Activated CD8-positive, alpha-beta memory T cell treated with anti-CD3 and anti-CD28 coated beads, Interleukin-2, amount 50 U/mL, for 24 hours (primary cell): ENCODE results near the gene CALN1.
"Not testable (repeated sequence)": the region's sequence is repeated elsewhere in the genome, so short reads cannot be mapped to it uniquely, and the experiment has no call there.

Experiments
- DNase-seq: peaks from one replicate; pipeline ENCODE4 v3.0.0-alpha.2; 2020; ENCODE audit errors: extremely low read depth

The CALN1 gene

DNA sequence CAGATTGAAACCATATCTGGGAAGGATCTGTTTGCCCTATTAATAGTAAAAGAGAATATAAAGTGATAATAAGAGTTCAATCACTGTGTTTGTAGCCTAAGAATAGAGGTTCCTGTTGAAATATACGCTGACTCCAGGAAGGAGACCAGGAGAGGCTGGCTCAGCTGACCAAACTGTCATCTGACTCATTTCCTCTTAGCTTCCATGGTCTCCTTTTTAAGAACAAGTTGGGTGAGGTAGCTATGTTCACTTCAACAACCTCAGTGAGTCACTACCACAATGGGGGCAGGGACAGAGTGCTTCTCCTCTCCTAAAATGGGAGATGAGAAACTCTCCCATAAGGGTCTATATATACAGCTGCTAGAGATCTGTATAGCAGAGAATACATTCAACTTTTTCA is 543.3 kb downstream of the CALN1 start:
- DNase-seq = no peak

DNA sequence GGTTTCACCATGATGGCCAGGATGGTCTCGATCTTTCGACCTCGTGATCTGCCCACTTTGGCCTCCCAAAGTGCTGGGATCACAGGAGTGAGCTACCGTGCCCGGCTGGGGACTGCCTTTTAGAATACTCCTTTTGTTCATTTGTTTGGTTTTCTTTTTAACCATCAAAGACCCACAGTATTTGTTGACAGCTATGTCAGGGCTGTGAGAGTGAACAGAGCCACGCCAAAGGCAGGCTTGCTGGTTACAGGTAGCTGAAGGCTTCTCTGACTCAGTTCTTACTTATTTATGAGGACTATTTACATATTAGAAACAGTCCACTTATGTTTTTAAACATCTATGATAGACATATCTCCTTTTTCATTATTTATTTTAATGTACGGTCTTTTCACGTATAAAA is 544.5 kb downstream of the CALN1 start:
- DNase-seq = no peak

DNA sequence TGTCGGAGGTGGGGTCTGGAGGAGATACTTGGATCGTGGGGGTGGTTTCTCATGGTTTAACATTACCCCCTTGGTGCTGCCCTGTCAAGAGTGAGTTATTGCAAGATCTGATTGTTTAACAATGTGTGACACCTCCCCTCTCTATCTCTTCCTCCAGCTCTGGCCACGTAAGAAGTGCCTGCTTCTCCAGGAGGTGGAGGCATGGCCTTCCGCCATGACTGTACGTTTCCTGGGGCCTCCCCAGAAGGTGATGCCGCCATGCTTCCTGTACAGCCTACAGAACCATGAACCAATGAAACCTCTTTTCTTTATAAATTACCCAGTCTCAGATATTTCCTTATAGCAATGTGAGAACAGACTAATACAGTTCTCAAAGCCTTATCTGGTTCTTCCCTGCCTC is 547.0 kb downstream of the CALN1 start:
- no peak for DNase-seq

DNA sequence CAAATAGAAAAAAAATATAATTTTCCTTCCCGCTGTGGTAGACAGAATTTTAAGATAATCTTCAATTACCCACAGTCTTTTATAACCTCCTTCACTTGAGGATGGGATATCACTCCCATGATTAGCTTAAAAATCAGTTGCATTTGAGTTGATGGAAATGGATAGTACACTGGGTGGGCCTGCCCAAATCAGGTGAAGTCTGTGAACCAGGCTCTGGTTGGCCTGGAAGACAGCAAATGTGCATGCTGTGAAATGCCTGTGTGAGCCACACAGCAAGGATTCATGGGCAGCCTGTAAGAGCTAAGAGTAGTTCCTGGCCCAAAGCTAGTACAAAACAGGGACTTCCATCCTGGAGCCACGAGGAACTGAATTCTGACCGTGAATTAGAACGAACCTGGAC is 548.0 kb downstream of the CALN1 start:
- DNase-seq = no peak

DNA sequence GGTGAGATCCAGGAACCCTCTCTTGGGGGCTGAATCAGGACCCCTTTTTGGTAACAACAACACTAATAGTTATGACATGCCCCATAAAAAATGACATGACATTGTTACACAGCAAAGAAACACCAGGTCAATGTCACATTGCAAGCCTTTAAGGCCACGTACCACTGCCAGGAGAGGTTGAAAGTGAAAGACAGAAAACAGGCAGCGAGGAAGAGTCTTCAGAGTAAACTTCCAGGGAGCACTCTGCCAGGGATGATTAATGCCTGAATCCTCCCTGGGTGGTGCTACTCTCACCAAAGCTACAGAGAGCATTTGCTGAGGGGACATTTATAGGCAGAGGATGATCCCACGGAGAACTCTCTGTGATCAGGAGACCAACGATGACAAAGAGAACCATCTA is 551.6 kb downstream of the CALN1 start:
- DNase-seq = no peak

DNA sequence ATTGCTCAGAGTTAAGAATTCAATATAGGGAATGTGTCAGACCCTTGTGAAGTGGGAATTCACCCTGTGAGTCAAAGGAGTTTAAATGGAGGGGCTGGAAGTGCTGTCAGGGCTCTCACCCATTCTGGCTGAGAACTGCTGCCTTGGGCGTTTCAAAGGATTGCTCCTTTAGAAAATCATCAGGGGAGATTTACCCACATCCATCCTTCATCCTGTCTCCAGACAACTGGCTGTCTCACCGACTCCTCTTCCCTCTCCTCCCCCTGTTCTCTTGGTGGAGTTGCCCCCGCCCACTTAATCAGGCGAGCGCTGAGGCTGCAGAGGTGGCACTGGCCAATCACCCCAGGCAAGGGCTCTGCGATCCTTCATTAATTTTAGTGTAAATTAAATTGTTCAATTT is 554.8 kb downstream of the CALN1 start:
- no peak for DNase-seq

DNA sequence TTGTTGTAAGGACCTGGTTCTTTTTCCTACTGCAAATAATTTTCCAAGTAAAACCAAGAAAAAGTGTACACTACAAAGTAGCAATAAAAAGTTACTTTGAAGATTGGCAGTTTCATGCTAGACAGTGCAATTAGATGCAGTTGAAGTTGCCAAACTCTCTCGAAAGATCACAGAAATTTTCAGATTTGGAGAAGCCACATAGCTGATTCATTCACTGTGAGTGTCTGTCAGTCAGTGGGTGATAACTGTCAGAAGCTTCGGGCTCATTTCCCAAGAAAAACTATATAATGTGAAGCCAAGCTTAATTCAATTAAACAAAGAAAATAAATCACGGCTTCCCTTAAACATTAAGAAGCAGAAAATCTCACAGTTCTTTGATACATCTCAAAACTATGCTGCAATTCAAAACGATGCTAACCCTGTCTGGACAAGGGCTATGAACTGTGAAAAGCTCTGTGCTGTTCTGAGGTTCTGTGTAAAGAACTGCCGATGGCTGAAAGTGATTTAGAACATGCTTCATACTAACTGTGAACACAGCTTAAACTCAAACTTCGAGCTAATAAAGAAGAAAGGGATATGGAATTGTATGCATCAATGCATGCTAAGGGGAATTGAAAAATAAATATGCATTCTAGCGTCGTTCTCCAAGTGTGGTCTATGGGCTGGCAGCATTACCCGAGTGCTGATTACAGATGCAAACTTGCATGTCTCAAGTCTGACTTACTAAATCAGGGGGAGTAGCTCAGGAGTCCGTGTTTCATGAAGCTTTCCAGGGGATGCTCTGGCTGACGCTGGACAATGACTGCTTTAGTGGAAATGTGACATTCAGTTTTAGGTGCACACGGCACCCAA is 557.4 kb downstream of the CALN1 start:
- no peak for DNase-seq

DNA sequence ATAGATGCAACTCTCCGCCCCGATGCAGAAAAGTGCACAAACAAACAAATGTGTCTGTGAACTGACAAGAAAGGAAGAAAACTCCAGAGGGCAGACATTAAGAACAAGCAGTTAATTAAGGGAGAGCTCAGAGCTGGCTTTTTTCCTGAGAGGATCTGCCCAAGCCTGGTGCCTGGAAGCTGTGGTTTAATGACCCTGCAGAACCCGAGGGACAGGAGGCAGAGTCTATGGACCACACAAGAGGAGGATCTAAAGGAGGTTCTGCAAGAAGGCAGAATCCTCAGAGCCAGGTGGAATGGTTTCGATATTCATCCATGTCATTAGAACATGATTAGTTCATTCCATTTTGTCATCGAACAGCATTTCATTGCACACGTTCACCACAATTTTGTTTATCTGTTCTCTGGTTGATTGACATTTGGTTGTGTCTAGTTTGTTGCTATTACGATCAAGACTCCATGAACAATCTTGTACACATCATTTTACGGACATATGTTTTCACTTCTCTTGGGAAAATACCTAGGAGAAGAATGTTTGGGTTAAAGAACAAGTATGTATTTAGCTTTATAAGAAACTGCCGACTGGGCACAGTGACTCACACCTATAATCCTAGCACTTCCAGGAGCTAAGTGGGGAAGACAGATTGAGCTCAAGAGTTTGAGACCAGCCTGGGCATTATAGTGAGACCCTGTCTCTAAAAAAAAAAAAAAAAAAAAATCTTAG is 560.2 kb downstream of the CALN1 start:
- DNase-seq = no peak

DNA sequence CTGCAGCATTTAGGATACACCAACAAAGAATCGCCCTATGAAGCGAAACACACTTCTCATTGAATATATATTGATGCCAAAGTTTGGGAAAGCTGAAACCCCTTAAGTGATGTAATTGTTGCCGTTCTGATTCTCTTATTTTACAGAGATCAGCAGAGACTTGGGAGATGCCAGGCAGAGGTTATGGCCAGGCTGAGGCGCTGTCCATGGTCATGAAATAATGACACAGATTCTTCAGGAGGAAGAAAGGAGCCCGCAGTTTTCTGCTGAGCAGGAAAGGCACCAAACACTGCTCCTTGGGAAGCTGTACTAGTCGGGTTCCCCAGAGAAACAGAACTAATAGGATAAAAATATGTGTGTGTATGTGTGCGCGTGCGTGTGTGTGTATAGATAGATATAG is 566.0 kb downstream of the CALN1 start:
- no peak for DNase-seq

DNA sequence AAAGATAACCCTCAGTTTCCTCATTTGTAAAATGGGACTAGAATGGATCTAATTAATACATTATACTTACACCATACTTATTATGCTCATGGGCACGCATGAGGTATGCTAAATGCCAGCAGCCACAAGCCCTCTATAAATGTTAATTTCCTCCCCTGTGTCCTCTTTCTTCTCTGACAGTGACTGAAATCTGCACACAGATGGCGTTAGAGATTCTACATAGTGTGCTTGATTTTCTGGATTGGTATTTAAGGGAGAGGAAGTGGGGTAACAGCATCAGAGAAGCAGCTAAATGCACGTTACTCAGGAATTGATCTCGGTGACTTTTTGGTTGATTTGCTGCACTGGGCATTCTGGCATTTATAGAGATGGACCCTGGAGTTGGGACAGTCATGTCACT is 568.5 kb downstream of the CALN1 start:
- no peak for DNase-seq

DNA sequence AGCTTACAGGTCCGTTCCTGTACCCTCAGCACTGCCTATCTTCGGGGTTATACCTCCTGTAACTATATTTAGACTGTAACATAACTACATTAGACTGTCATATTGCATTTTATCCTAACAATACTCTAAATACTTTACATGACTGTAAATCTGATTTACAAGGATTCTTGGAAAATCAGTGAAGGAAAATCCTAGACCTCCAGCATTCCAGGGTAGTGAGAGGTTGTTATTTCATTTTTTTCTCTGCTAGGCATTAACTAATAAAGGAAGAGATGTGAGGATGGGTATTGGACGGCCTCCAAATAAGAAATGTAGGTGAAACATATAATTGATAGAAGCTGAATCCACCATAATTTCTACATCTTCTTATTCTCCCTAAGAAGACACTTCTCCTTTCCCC is 569.4 kb downstream of the CALN1 start:
- DNase-seq = no peak

DNA sequence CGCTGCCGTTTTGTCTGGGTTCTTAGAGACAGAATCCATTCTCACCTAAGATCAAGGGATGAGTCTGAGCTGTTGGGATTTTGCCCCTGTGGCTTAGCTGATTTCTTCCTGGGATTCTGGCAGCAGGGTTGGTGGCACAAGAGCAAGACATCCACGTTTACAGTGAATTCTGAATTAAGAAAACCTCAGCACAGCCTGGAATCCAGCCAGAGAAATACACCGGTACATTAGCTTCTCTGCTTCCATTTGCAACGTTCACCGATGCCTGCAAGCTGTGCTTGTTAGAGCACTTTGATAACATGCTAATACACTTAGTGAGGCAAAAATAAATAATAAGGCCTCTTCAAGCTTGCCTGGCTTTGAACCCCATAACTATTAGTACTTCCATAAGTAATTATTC is 569.8 kb downstream of the CALN1 start:
- DNase-seq = no peak

DNA sequence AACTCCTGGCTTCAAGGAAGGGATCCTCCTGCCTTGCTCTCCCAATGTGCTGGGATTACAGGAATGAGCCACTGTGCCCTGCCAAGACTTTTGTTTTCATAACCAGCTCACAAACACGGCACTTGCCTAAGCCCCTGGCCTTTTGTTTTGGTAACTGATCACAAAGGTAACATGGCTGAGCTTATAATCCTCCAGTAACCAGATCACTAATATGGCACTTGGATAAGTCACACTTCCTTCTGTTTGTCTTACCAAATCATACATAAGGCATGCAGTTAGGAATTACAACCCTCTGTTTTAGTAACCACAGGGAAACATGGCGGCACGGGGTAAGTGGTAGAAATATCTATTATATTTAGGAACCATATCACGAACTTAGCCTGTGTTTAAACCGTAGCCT is 577.1 kb downstream of the CALN1 start:
- DNase-seq = no peak

DNA sequence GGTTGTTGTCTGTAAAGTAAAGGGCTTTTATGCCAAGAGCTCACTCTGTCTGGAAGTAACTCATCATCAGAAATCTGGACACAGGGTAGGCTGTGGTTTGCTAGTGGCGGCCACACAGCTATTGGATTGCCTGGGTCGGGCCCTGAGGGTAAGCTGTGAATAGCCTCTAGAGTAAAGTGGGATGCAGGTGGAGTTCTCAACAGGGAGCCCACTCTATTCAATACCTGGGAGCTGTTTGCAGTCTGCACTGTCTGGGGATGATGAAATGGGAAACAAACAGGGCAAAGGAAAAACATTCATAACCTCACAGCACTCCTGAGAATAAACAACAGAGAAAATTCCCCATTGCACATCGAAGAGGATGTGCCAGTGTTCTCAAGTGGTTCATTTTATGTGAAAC is 582.6 kb downstream of the CALN1 start:
- no peak for DNase-seq

DNA sequence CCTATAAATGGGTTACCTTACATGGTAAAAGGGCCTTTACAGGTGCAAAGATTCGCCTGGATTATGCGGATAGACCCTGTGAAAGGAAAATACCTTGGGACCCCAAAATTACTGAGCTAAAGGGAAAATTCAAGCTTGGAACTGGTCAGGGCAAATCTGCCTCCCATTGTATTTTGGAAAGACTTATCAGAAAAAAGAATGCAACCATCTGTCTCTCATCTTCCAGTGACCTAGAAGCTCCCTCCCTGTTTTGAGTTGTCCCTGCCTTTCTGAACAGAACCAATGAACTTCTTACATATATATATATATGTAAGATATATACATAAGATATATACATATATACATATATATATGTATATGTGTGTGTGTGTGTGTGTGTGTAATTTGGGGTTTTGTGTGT is 583.8 kb downstream of the CALN1 start:
- no peak for DNase-seq

DNA sequence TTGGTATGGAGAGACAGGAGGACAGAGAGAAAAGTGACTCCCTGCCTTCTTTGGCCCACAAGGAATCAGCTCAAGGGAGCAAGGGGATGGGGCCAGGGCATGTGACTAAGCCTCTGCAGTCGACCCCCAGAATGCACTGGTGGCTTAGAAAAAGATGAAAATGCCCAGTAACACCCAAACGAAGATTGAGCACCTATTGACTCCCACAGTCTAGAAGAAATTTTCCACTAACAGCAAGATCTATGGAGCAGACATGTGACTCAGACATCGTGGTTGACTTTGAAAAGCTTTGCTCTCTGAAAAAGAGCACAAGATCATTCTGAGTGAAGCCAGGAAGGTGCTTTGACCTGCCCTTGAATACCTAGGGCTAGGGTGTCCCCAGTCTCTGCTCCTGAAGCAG is 586.0 kb downstream of the CALN1 start:
- DNase-seq = no peak

DNA sequence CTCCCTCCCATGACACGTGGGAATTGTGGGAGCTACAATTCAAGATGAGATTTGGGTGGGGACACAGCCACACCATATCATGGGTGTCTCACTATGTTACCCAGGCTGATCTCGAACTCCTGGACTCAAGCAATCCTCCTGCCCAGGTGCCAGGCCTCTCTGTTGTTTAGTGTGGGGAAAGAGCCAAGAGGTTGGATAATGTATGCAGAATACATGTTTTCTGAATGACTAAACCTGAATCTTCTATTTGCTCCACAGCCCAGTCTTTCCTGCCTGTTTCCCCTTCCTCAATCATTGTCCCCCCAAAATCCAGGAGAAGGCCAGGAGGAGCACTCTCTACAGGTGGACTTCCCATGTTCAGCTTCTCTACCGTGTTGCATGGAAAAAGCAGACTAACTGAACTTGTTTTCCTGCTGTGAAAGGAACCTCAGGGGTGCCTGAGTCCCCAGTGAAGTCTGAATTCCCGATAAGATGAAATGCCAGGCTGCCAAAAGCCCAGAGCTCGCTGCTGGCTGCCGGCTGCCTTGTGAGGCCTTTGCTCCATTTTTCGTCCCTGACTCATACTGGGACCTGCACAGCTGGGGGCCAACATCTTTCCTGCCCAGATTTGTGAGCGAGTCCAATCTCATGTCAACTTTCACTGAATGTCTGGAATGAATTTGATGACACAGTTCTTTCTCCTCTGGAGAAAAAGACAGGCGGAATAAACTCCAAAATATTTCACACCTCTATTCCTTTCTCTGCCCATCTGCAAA is 588.0 kb downstream of the CALN1 start:
- DNase-seq = no peak

DNA sequence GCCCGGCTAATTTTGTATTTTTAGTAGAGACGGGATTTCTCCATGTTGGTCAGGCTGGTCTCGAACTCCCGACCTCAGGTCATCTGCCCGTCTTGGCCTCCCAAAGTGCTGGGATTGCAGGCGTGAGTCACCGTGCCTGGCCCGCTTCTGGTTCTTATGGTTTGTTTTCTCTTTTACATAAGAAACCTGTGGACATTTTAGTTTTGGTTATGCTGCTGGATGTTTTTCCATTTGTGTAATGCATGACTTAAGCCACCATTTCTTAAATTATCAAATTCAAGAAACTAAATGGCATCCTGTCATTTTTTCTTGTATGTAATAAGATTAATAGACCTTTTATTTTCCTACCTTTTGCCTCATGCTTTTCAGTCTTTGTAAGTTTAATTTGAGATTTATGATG is 589.7 kb downstream of the CALN1 start:
- DNase-seq = not testable (repeated sequence)

DNA sequence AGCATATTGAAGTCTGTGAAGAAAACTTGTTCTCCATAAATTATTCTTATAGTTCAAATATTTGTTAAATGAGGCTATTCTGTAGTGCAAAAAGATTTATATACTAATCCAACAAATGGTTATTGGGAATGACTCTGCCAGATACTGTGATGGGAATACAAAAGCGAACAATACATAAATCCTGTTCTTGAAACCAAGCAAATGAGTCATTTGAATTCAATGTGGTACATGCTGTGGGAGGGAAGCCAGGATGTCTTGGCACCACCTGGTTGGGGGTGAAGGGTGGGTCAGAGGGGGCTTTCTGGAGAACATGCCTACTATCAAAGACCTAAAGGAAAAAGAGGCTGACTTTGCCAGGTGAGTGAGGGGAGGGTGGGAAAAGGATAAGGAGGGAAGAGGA is 594.2 kb downstream of the CALN1 start:
- DNase-seq = no peak

DNA sequence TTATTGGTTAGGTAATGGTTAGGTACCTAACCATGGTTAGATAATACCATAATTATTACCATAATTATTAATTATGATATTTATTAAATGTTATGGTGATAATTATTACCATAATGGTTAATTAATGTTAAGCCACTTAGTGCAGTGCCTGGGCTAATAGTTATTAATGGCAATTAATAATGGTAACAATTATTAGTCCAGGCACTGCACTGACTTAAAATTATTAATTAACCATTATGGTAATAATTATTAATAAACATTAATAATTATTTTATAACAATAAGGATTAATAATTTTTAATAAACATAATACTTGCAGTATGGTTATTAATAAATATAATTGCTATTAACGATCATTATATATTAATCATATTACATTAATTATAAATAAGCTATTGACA is 604.0 kb downstream of the CALN1 start:
- DNase-seq = no peak

DNA sequence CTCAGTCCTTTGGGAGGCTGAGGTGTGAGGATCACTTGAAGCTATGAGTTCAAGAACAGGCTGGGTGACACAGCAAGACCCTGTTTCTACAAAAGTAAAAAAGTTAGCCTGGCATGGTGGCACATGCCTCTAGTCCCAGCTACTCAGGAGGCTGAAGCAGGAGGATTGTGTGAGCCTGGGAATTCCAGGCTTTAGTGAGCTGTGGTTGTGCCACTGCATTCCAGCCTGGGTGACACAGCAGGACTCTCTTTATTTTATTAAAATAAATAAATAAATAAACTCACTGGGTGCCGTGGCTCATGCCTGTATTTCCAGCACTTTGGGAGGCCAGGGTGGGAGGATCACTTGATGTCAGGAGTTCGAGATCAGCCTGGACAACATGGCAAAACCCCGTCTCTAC is 607.9 kb downstream of the CALN1 start:
- no peak for DNase-seq

DNA sequence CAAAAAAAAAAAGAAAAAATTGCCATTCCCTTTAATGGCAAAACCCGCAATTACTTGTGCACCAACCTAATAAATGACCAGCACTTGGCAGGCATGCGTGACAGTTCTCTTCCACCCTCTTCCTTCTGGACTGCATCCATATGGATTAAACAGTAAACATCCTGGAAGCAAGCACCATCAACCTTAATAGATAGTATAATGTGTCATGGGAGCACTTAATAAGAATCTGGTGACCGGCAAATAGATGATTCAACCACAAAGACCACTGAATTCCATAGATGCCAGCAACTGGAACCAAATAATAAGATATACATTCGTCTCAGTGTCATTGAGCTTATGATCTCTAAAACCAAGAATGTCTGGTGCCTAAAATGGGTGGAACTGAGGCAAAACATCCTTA is 610.2 kb downstream of the CALN1 start:
- no peak for DNase-seq

DNA sequence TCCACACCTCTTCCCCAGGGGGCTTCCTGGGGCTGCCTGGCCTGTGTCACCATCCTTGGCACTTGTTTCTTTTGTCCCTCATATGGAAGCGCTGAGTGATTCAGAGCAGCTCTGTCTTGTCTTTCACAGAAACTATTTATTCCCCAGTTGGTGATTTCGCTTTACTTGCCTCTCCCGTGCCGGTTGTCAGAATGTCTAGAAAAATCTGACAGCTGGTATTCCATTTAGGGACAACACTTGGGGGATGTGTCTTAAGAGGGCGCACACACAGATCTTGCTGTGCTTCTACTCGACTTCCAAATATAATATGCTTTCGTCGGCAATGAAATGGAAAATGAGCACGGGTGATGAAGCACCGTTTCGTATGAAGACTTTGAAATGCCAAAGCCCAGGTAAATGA is 611.8 kb downstream of the CALN1 start:
- DNase-seq = no peak
